B cell (primary cell): ENCODE results near the gene BAHCC1.

ENCODE experiments used
- CTCF ChIP-seq: fragments of 200-600 bp; IDR thresholded peaks from one replicate; pipeline ENCODE4 v1.8.0; 2022; ENCODE audit warnings: antibody characterized with exemption, mild to moderate bottlenecking
- EZH2 ChIP-seq: IDR thresholded peaks from 2 replicates; pipeline ENCODE4 v1.6.1; 2012; ENCODE audit warnings: borderline replicate concordance, low read depth, mild to moderate bottlenecking, moderate library complexity, low read length; ENCODE audit not compliant: insufficient read depth, poor library complexity, severe bottlenecking

GRCh38 chr17:81509972-81510784, 114.9 kb downstream of the BAHCC1 start:
- TF ChIP-seq CTCF (no peak), EZH2 (no peak)
